ENCODE results near the gene PRKCA.

Gene PRKCA

GRCh38 chr17:66304304-66305174 is 2.1 kb downstream of the PRKCA start:
- no peak overlapping the region for H3K9ac ChIP-seq (ENCODE audit: low read length)
- no peak overlapping the region for H3K27ac ChIP-seq (ENCODE audit: low read length)
- TF ChIP-seq EZH2phosphoT487 (IDR thresholded peaks at IDR 0.05; ENCODE audit: low read depth): no peak
- TF ChIP-seq CTCF (IDR thresholded peaks at IDR 0.05; ENCODE audit: low read depth, low read length): no peak
- H3K79me2 ChIP-seq (ENCODE audit: low read length): no peaks in the 10 kb centered on the region
- no peaks in the 10 kb centered on the region for H3K36me3 ChIP-seq (replicated peaks; ENCODE audit: low read depth, low read length)
- no peaks in the 10 kb centered on the region; the same call in 1 of the 2 replicates for H4K20me1 ChIP-seq (ENCODE audit: insufficient read depth, low read length)
- H3K4me2 ChIP-seq (ENCODE audit: low read length): no peak overlapping the region
- H3K4me3 ChIP-seq (ENCODE audit: low read length): no peak overlapping the region
- H3K9me3 ChIP-seq (ENCODE audit: insufficient read depth, low read length): no peaks in the 10 kb centered on the region
- H3K27me3 ChIP-seq (ENCODE audit: low read depth, low read length): peaks cover 20% of the 10 kb centered on the region
- no peak overlapping the region for H2AFZ ChIP-seq (ENCODE audit: low read depth, low read length)
- H3K4me1 ChIP-seq (ENCODE audit: low read length): peaks cover 10% of the 10 kb centered on the region

- H3K27ac ChIP-seq (ENCODE audit: low read length): no peak overlapping the region
- H3K4me3 ChIP-seq (ENCODE audit: low read length): no peak overlapping the region
- H3K36me3 ChIP-seq (replicated peaks; ENCODE audit: low read depth, low read length): no peaks in the 10 kb centered on the region
- no peak overlapping the region for H3K9ac ChIP-seq (ENCODE audit: low read length)
- peaks cover 4% of the 10 kb centered on the region; the same call in 1 of the 2 replicates for H3K27me3 ChIP-seq (ENCODE audit: low read depth, low read length)
- H3K4me1 ChIP-seq (ENCODE audit: low read length): peaks cover 3% of the 10 kb centered on the region
- H3K4me2 ChIP-seq (ENCODE audit: low read length): no peak overlapping the region
- H2AFZ ChIP-seq (ENCODE audit: low read depth, low read length): no peak overlapping the region
- no peak for TF ChIP-seq CTCF (IDR thresholded peaks at IDR 0.05; ENCODE audit: low read depth, low read length)
- TF ChIP-seq EZH2phosphoT487 (IDR thresholded peaks at IDR 0.05; ENCODE audit: low read depth): no peak
- no peaks in the 10 kb centered on the region for H3K79me2 ChIP-seq (ENCODE audit: low read length)
- H3K9me3 ChIP-seq (ENCODE audit: insufficient read depth, low read length): no peaks in the 10 kb centered on the region
- no peaks in the 10 kb centered on the region for H4K20me1 ChIP-seq (ENCODE audit: insufficient read depth, low read length)
Observed at GRCh38 chr17:66306446-66306845, 4.0 kb downstream of the PRKCA start.

- H3K4me1 ChIP-seq (ENCODE audit: low read length): no peaks in the 10 kb centered on the region
- H3K9me3 ChIP-seq (ENCODE audit: insufficient read depth, low read length): no peaks in the 10 kb centered on the region
- H3K9ac ChIP-seq (ENCODE audit: low read length): no peak overlapping the region
- H3K27me3 ChIP-seq (ENCODE audit: low read depth, low read length): no peaks in the 10 kb centered on the region
- H4K20me1 ChIP-seq (ENCODE audit: insufficient read depth, low read length): no peaks in the 10 kb centered on the region
- H2AFZ ChIP-seq (ENCODE audit: low read depth, low read length): no peak overlapping the region
- H3K79me2 ChIP-seq (ENCODE audit: low read length): no peaks in the 10 kb centered on the region
- no peaks in the 10 kb centered on the region for H3K36me3 ChIP-seq (replicated peaks; ENCODE audit: low read depth, low read length)
- no peak overlapping the region for H3K27ac ChIP-seq (ENCODE audit: low read length)
- no peak overlapping the region for H3K4me2 ChIP-seq (ENCODE audit: low read length)
- TF ChIP-seq CTCF (IDR thresholded peaks at IDR 0.05; ENCODE audit: low read depth, low read length) (no peak), EZH2phosphoT487 (IDR thresholded peaks at IDR 0.05; ENCODE audit: low read depth) (no peak)
- no peak overlapping the region for H3K4me3 ChIP-seq (ENCODE audit: low read length)
Observed at GRCh38 chr17:66307257-66307656, 4.8 kb downstream of the PRKCA start.

GRCh38 chr17:66308856-66309255 is 6.4 kb downstream of the PRKCA start:
- no peaks in the 10 kb centered on the region for H4K20me1 ChIP-seq (ENCODE audit: insufficient read depth, low read length)
- no peak overlapping the region for H3K4me2 ChIP-seq (ENCODE audit: low read length)
- no peak overlapping the region for H2AFZ ChIP-seq (ENCODE audit: low read depth, low read length)
- H3K36me3 ChIP-seq (replicated peaks; ENCODE audit: low read depth, low read length): no peaks in the 10 kb centered on the region
- H3K79me2 ChIP-seq (ENCODE audit: low read length): no peaks in the 10 kb centered on the region
- no peaks in the 10 kb centered on the region for H3K4me1 ChIP-seq (ENCODE audit: low read length)
- no peaks in the 10 kb centered on the region for H3K27me3 ChIP-seq (ENCODE audit: low read depth, low read length)
- no peak overlapping the region for H3K27ac ChIP-seq (ENCODE audit: low read length)
- no peak overlapping the region for H3K4me3 ChIP-seq (ENCODE audit: low read length)
- TF ChIP-seq EZH2phosphoT487 (IDR thresholded peaks at IDR 0.05; ENCODE audit: low read depth) (no peak), CTCF (IDR thresholded peaks at IDR 0.05; ENCODE audit: low read depth, low read length) (no peak)
- H3K9ac ChIP-seq (ENCODE audit: low read length): no peak overlapping the region
- no peaks in the 10 kb centered on the region for H3K9me3 ChIP-seq (ENCODE audit: insufficient read depth, low read length)
